Activated naive CD8-positive, alpha-beta T cell (primary cell): ENCODE measurements around the gene ZPR1.
"Not testable (repeated sequence)": the region's sequence is repeated elsewhere in the genome, so short reads cannot be mapped to it uniquely, and the experiment has no call there.

Experiments used
- H3K27ac Mint-ChIP-seq: one replicate; pipeline ENCODE4 v1.8.0; 2021; ENCODE audit warnings: mixed read lengths
- H3K27me3 Mint-ChIP-seq: one replicate; pipeline ENCODE4 v1.8.0; 2021; ENCODE audit warnings: mixed read lengths
- H3K36me3 Mint-ChIP-seq: one replicate; pipeline ENCODE4 v1.8.0; 2021; ENCODE audit warnings: mixed read lengths
- H3K4me1 Mint-ChIP-seq: one replicate; pipeline ENCODE4 v1.8.0; 2021; ENCODE audit warnings: low read depth, mixed read lengths
- H3K4me3 Mint-ChIP-seq: one replicate; pipeline ENCODE4 v1.8.0; 2021; ENCODE audit warnings: mild to moderate bottlenecking, mixed read lengths
- H3K9me3 Mint-ChIP-seq: one replicate; pipeline ENCODE4 v1.8.0; 2021; ENCODE audit warnings: low read depth, mixed read lengths

The ZPR1 gene, protein sequence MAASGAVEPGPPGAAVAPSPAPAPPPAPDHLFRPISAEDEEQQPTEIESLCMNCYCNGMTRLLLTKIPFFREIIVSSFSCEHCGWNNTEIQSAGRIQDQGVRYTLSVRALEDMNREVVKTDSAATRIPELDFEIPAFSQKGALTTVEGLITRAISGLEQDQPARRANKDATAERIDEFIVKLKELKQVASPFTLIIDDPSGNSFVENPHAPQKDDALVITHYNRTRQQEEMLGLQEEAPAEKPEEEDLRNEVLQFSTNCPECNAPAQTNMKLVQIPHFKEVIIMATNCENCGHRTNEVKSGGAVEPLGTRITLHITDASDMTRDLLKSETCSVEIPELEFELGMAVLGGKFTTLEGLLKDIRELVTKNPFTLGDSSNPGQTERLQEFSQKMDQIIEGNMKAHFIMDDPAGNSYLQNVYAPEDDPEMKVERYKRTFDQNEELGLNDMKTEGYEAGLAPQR

DNA sequence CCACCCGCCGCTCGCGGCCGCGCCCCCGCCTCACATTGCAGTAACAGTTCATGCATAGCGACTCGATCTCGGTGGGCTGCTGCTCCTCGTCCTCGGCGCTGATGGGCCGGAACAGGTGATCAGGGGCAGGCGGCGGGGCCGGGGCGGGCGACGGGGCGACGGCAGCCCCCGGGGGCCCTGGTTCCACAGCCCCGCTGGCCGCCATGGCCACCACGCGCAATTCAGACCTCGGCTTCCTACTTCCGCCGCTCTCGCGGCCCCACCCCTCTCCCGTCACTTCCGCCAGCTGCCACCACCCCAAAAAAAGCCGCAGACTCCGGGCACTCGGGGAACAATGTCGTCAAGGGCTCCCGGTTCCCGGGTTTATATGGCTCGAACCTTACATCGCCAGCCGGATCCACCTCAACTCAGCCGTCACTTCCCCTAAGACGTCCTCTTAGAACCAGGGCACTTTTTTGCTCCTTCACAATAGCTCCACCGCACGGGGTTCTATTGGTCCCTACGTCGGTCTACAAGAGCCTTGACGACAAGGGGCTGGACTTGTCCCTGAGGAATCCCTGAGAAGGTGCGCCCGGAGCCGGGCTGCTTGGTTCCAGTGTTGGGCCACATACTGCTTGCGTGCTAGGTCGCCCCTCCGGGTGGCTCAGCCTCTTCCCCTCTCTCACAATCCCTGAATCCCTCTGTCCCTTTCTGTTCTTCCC lies at the start of gene ZPR1:
TSS of gene ZPR1 (minus strand) at position 238 of the 701 bp plus-strand sequence. CDS start at position 205, 33 bp downstream.
- no peaks in the 10 kb centered on the region for H3K27me3 Mint-ChIP-seq
- H3K27ac Mint-ChIP-seq: peak within 1 kb of the TSS; percentile 95
- H3K4me1 Mint-ChIP-seq: peaks cover 49% of the 10 kb centered on the region
- H3K4me3 Mint-ChIP-seq: peak within 1 kb of the TSS; percentile 99
- H3K9me3 Mint-ChIP-seq: no peaks in the 10 kb centered on the region
- peaks cover 6% of the 10 kb centered on the region for H3K36me3 Mint-ChIP-seq

DNA sequence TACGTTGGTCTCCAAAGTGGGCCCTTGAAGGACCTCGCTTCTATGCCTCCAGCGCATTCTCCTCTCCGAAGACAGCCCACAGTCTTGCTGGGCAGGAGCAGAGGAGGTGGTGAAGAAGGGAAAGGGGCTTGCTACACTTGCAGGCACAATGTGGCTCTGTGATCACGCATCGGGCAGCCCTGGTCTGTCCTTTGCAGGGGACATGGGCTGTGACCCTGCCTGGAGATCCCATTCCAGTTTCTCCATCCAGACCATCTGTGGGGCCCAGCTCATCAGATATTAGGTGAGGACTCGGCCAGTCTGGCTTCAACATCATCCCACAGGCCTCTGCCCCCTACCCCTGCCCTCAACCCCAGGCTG lies 48.8 kb upstream of the ZPR1 start:
- Mint-ChIP-seq H3K9me3 (no peaks in the 10 kb centered on the region), H3K36me3 (no peaks in the 10 kb centered on the region), H3K27ac (no peak overlapping the region), H3K4me1 (peaks cover 11% of the 10 kb centered on the region), H3K27me3 (no peaks in the 10 kb centered on the region), H3K4me3 (no peak overlapping the region)

DNA sequence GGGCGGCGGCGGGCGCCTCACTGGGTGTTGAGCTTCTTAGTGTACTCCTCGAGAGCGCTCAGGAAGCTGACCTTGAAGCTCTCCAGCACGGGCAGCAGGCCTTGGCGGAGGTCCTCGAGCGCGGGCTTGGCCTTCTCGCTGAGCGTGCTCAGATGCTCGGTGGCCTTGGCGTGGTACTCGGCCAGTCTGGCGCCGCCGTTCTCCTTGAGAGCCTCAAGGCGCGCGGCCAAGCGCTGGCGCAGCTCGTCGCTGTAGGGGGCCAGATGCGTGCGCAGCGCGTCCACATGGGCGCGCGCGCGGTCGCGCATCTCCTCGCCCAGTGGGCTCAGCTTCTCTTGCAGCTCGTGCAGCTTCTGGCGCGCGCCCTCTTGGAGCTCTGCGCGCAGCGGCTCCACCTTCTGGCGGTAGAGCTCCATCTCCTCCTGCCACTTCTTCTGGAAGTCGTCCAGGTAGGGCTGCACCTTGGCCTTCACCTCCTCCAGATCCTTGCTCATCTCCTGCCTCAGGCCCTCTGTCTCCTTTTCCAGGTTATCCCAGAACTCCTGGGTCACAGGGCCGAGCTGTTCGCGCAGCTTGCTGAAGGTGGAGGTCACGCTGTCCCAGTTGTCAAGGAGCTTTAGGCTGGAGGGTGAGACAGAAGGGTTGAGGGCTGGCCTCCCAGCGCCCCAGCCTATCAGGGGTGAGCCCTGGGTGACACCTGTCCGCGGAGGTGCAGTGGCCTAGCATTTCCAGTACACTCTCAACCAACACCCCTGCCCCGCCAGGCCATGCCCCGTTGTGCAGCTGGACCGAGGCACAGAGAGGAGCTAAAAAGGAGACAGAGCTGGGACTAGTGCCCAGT lies 48.2 kb upstream of the ZPR1 start:
- Mint-ChIP-seq H3K36me3 (no peaks in the 10 kb centered on the region), H3K27me3 (no peaks in the 10 kb centered on the region), H3K4me1 (peaks cover 11% of the 10 kb centered on the region), H3K4me3 (peak overlapping the region; percentile 66), H3K27ac (peak overlapping the region; percentile 10), H3K9me3 (no peaks in the 10 kb centered on the region)

DNA sequence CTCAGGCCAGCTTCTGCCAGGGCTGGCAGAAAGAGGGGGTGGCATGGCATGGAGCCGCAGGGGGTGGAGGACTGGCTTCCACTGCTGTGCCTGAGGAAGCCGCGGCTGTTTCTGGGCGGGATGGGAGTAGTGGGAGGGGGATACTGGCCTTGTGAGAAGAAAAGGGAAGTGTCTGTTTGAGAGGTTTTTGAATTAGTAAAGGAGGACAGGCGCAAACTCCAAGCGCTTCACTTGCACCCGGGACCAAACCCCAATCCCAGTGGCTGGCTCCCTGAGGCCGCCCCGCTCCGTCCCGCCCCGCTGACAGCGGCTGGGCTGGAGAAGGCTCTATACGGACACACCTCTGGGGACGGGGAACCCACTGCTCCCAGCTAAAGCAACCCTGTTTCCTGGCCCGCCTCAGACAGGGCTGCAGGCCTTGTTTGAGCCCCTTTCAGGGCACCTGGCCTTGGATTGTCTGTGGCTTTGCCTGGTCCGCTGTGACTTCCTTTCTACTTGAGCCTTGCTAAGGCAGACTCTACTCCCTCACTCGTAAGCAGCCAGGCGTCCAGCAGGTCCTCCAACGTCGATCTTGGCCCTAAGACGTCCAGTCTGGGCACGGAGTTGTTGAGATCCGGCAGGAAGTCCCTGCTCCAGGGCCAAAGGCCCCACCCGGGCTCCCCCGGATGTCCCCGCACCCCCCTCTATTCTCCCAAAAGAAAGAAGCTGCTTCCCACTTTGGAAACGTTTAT lies 47.4 kb upstream of the ZPR1 start:
- Mint-ChIP-seq H3K9me3 (no peaks in the 10 kb centered on the region), H3K36me3 (no peaks in the 10 kb centered on the region), H3K4me1 (peaks cover 11% of the 10 kb centered on the region), H3K27ac (no peak overlapping the region), H3K27me3 (no peaks in the 10 kb centered on the region), H3K4me3 (peak overlapping the region; percentile 66)

DNA sequence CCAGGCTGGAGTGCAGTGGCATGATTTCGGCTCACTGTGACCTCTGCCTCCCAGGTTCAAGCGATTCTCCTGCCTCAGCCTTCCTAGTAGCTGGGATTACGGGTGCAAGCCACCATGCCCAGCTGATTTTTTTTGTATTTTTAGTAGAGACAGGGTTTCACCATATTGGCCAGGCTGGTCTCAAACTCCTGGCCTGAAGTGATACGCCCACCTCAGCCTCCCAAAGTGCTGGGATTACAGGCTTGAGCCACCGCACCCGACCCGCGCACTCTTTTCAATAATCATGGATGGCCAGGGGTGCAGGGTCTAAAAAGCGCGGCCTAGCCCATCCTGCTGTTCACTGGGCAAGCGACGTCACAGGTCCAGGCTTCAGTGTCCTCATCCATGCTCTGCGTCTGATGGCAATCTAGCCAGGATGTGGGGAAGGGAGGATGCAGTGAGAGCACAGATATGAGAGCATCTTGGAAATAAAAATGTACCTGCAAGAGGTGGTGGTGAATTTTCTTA lies 46.8 kb upstream of the ZPR1 start:
- H3K4me3 Mint-ChIP-seq: peak overlapping the region; percentile 64
- not testable (repeated sequence) for H3K27me3 Mint-ChIP-seq, H3K9me3 Mint-ChIP-seq

DNA sequence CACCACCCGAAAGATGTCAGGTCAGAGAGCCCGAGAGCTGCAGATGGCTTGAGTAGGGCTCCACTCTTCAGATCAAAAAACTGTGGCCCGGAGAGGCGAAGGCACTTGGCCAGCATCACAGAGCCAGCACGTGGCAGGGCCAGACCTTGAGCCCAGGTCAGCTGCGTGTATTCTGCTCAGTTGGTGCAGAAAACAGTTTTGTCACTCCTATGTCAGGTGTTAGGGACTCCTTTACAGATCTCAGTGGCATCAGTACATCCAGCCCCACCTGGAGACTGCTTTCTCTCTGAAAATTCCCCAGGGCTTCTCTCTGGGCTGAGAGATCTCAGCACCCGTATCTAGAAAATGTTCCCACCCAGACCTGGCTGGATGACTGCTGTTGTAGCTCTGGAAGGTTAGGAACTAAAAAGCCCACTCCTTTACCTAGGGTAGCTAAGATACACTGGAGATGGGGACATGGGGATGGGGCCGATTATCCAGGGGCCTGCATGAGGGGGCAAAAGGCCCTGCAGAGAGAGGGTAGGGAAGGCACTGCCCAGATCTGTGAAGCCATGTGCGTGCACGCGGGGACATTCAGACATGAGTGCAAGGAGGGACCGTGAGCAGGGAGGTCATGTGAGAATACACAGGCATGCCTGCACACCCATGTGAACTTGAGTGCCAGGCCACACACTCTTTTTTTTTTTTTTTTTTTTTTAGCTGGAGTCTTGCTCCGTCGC lies 46.2 kb upstream of the ZPR1 start:
- H3K36me3 Mint-ChIP-seq: no peaks in the 10 kb centered on the region
- peak overlapping the region; percentile 29 for H3K27ac Mint-ChIP-seq
- no peaks in the 10 kb centered on the region for H3K27me3 Mint-ChIP-seq
- peaks cover 11% of the 10 kb centered on the region for H3K4me1 Mint-ChIP-seq
- H3K9me3 Mint-ChIP-seq: no peaks in the 10 kb centered on the region
- H3K4me3 Mint-ChIP-seq: peak overlapping the region; percentile 43

More for the DNA sequence above, 46.8 kb upstream of the ZPR1 start:
- H3K4me1 Mint-ChIP-seq: peaks cover 11% of the 10 kb centered on the region
- H3K27ac Mint-ChIP-seq, H3K36me3 Mint-ChIP-seq: not testable (repeated sequence)

DNA sequence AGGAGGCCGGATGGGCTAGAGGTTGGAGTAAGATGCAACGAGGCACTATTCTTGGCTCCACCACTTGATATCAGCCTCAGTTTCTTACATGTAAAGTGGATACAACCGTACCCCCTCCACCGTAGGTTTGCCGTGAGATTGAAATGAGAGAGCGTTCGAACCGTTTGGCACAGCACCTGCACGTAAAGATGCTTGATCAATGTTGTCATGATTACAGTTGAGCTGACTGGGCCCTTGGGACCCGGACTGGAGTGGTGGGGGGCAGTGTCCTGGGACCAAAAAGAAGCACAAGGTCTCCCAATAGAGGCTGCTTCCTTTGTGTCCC lies 45.6 kb upstream of the ZPR1 start:
- peaks cover 11% of the 10 kb centered on the region for H3K4me1 Mint-ChIP-seq
- H3K36me3 Mint-ChIP-seq: no peaks in the 10 kb centered on the region
- H3K27ac Mint-ChIP-seq: no peak overlapping the region
- H3K27me3 Mint-ChIP-seq: no peaks in the 10 kb centered on the region
- no peaks in the 10 kb centered on the region for H3K9me3 Mint-ChIP-seq
- H3K4me3 Mint-ChIP-seq: no peak overlapping the region

DNA sequence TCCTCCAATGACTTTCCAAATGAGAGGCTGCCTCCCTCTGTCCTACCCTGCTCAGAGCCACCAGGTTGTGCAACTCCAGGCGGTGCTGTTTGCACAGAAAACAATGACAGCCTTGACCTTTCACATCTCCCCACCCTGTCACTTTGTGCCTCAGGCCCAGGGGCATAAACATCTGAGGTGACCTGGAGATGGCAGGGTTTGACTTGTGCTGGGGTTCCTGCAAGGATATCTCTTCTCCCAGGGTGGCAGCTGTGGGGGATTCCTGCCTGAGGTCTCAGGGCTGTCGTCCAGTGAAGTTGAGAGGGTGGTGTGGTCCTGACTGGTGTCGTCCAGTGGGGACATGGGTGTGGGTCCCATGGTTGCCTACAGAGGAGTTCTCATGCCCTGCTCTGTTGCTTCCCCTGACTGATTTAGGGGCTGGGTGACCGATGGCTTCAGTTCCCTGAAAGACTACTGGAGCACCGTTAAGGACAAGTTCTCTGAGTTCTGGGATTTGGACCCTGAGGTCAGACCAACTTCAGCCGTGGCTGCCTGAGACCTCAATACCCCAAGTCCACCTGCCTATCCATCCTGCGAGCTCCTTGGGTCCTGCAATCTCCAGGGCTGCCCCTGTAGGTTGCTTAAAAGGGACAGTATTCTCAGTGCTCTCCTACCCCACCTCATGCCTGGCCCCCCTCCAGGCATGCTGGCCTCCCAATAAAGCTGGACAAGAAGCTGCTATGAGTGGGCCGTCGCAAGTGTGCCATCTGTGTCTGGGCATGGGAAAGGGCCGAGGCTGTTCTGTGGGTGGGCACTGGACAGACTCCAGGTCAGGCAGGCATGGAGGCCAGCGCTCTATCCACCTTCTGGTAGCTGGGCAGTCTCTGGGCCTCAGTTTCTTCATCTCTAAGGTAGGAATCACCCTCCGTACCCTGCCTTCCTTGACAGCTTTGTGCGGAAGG lies 44.8 kb upstream of the ZPR1 start:
- no peak overlapping the region for H3K4me3 Mint-ChIP-seq
- H3K36me3 Mint-ChIP-seq: no peaks in the 10 kb centered on the region
- no peaks in the 10 kb centered on the region for H3K27me3 Mint-ChIP-seq
- H3K27ac Mint-ChIP-seq: no peak overlapping the region
- H3K9me3 Mint-ChIP-seq: no peaks in the 10 kb centered on the region
- peaks cover 11% of the 10 kb centered on the region for H3K4me1 Mint-ChIP-seq

DNA sequence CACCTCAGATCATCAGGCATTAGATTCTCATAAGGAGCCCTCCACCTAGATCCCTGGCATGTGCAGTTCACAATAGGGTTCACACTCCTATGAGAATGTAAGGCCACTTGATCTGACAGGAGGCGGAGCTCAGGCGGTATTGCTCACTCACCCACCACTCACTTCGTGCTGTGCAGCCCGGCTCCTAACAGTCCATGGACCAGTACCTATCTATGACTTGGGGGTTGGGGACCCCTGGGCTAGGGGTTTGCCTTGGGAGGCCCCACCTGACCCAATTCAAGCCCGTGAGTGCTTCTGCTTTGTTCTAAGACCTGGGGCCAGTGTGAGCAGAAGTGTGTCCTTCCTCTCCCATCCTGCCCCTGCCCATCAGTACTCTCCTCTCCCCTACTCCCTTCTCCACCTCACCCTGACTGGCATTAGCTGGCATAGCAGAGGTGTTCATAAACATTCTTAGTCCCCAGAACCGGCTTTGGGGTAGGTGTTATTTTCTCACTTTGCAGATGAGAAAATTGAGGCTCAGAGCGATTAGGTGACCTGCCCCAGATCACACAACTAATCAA lies 44.0 kb upstream of the ZPR1 start:
- Mint-ChIP-seq H3K27ac (no peak overlapping the region), H3K4me3 (no peak overlapping the region), H3K36me3 (no peaks in the 10 kb centered on the region)

DNA sequence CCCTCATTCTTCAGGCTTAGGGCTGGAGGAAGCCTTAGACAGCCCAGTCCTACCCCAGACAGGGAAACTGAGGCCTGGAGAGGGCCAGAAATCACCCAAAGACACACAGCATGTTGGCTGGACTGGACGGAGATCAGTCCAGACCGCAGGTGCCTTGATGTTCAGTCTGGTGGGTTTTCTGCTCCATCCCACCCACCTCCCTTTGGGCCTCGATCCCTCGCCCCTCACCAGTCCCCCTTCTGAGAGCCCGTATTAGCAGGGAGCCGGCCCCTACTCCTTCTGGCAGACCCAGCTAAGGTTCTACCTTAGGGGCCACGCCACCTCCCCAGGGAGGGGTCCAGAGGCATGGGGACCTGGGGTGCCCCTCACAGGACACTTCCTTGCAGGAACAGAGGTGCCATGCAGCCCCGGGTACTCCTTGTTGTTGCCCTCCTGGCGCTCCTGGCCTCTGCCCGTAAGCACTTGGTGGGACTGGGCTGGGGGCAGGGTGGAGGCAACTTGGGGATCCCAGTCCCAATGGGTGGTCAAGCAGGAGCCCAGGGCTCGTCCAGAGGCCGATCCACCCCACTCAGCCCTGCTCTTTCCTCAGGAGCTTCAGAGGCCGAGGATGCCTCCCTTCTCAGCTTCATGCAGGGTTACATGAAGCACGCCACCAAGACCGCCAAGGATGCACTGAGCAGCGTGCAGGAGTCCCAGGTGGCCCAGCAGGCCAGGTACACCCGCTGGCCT lies 42.5 kb upstream of the ZPR1 start:
- H3K36me3 Mint-ChIP-seq: no peaks in the 10 kb centered on the region
- no peaks in the 10 kb centered on the region for H3K9me3 Mint-ChIP-seq
- peaks cover 4% of the 10 kb centered on the region for H3K4me1 Mint-ChIP-seq
- H3K27me3 Mint-ChIP-seq: no peaks in the 10 kb centered on the region
- H3K4me3 Mint-ChIP-seq: no peak overlapping the region
- no peak overlapping the region for H3K27ac Mint-ChIP-seq

More for the DNA sequence above, 44.0 kb upstream of the ZPR1 start:
- no peaks in the 10 kb centered on the region for H3K27me3 Mint-ChIP-seq
- H3K9me3 Mint-ChIP-seq: no peaks in the 10 kb centered on the region
- H3K4me1 Mint-ChIP-seq: peaks cover 11% of the 10 kb centered on the region

DNA sequence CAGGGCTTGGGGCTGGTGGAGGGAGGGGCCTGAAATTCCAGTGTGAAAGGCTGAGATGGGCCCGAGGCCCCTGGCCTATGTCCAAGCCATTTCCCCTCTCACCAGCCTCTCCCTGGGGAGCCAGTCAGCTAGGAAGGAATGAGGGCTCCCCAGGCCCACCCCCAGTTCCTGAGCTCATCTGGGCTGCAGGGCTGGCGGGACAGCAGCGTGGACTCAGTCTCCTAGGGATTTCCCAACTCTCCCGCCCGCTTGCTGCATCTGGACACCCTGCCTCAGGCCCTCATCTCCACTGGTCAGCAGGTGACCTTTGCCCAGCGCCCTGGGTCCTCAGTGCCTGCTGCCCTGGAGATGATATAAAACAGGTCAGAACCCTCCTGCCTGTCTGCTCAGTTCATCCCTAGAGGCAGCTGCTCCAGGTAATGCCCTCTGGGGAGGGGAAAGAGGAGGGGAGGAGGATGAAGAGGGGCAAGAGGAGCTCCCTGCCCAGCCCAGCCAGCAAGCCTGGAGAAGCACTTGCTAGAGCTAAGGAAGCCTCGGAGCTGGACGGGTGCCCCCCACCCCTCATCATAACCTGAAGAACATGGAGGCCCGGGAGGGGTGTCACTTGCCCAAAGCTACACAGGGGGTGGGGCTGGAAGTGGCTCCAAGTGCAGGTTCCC lies 41.8 kb upstream of the ZPR1 start, which contains the start of gene APOC3:
TSS of gene APOC3 (plus strand) at position 383 of the 659 bp plus-strand sequence. CDS start 676 bp downstream, outside the sequence.
- H3K27ac Mint-ChIP-seq: no peak within 1 kb of the TSS

More for the DNA sequence above, 41.8 kb upstream of the ZPR1 start, which contains the start of gene APOC3:
- H3K4me3 Mint-ChIP-seq: no peak within 1 kb of the TSS
- peaks cover under 1% of the 10 kb centered on the region for H3K4me1 Mint-ChIP-seq
- no peaks in the 10 kb centered on the region for H3K27me3 Mint-ChIP-seq
- H3K9me3 Mint-ChIP-seq: no peaks in the 10 kb centered on the region
- H3K36me3 Mint-ChIP-seq: no peaks in the 10 kb centered on the region
